GM12878 (cell line): ENCODE data around the gene PRKG1. TPM values are rescaled to one million over a fixed set of nuclear protein-coding genes. Genes with fewer than 3 reads are reported as not detected.

Source experiments
- ATAC-seq: fragments of 200-7000 bp; cut with Tn5 transposase; 3 replicates; pipeline ENCODE4 v1.9.1; 2020; ENCODE audit warnings: mild to moderate bottlenecking, moderate library complexity
- BruUV-seq: library from RNA; stranded (reverse); fragments of 400-500 nt; replicated peaks from 2 replicates; lab custom pipeline; 2021; lab: Mats Ljungman, UMichigan
- CTCF ChIA-PET: fragments of 300-600 bp; sonication (Branson Sonifier 250); formaldehyde crosslinking; extraction: SDS; loops from one replicate; lab custom pipeline; 2021; ENCODE audit warnings: inconsistent platforms; lab: Yijun Ruan, JAX
- POLR2A ChIA-PET: fragments of 350-600 bp; formaldehyde crosslinking; extraction: SDS; loops from one replicate; lab custom pipeline; 2021; ENCODE audit warnings: inconsistent platforms; lab: Charles Lee
- RAD21 ChIA-PET: fragments of 300-600 bp; sonication (Branson Sonifier 250); formaldehyde crosslinking; loops from one replicate; lab custom pipeline; 2023; ENCODE audit warnings: antibody characterized with exemption; ENCODE audit not compliant: unreplicated experiment; lab: Charles Lee
- SMC1A ChIA-PET: fragments of 300-600 bp; sonication (Branson Sonifier 250); formaldehyde crosslinking; loops from one replicate; lab custom pipeline; 2023; ENCODE audit not compliant: unreplicated experiment, uncharacterized antibody; lab: Charles Lee
- DNase-seq: peaks from one replicate; pipeline ENCODE4 v3.0.0-alpha.2; 2011; ENCODE audit warnings: low read depth, low spot score
- FAIRE-seq: peaks from 3 replicates; lab custom pipeline; 2011; peaks lifted over from hg19 to GRCh38; lab: Jason Lieb, UNC
- H2AFZ ChIP-seq: 2 replicates; pipeline ENCODE4 v1.6.0; 2011; ENCODE audit warnings: low read depth, low read length, control low read depth; ENCODE audit not compliant: control insufficient read depth
- H3K27ac ChIP-seq: 2 replicates; pipeline ENCODE4 v1.5.1; 2011; ENCODE audit warnings: control low read depth; ENCODE audit not compliant: control insufficient read depth, insufficient read depth
- H3K27me3 ChIP-seq, 2 experiments: replicated peaks in 1 of 2; 2 replicates each; pipeline versions ENCODE4 v1.6.0 to v1.6.1; 2011; ENCODE audit warnings: low read length in 1 of 2; ENCODE audit not compliant: control insufficient read depth in 2 of 2, insufficient read depth in 2 of 2
- H3K36me3 ChIP-seq, 2 experiments: 2 replicates each; pipeline ENCODE4 v1.5.1; 2011; ENCODE audit warnings: low read length in 1 of 2; ENCODE audit not compliant: control insufficient read depth in 2 of 2, insufficient read depth in 2 of 2
- H3K4me1 ChIP-seq: 2 replicates; pipeline ENCODE4 v1.6.1; 2011; ENCODE audit warnings: mild to moderate bottlenecking, low read length, moderate library complexity, mixed read lengths; ENCODE audit not compliant: control insufficient read depth, insufficient read depth
- H3K4me2 ChIP-seq: 2 replicates; pipeline ENCODE4 v1.6.0; 2011; ENCODE audit warnings: control low read depth; ENCODE audit not compliant: control insufficient read depth, insufficient read depth
- H3K4me3 ChIP-seq: fragments of 200-600 bp; sonication (generic); 2 replicates; pipeline ENCODE4 v1.5.1; 2016
- H3K79me2 ChIP-seq: 2 replicates; pipeline ENCODE4 v1.6.0; 2011; ENCODE audit warnings: low read length; ENCODE audit not compliant: control insufficient read depth, insufficient read depth
- H3K9ac ChIP-seq: 2 replicates; pipeline ENCODE4 v1.8.0; 2011; ENCODE audit warnings: low read length, control low read depth, mixed read lengths; ENCODE audit not compliant: control insufficient read depth, insufficient read depth
- H3K9me3 ChIP-seq: replicated peaks from 3 replicates; pipeline ENCODE4 v1.5.1; 2011; ENCODE audit warnings: mild to moderate bottlenecking, low read length; ENCODE audit not compliant: control insufficient read depth, insufficient read depth
- H4K20me1 ChIP-seq: 2 replicates; pipeline ENCODE4 v1.6.0; 2011; ENCODE audit not compliant: control insufficient read depth, insufficient read depth
- ASH2L ChIP-seq: fragments of 300-600, 200-600 bp; sonication (generic); IDR thresholded peaks from 2 replicates; pipeline ENCODE4 v1.6.1; 2017; ENCODE audit warnings: low read depth, mild to moderate bottlenecking, borderline replicate concordance
- ATF3 ChIP-seq: IDR thresholded peaks from 2 replicates; pipeline ENCODE4 v1.6.1; 2011; ENCODE audit warnings: low read depth, mild to moderate bottlenecking, low read length, moderate library complexity, borderline replicate concordance; ENCODE audit errors: extremely low read depth
- CHD4 ChIP-seq: fragments of 200-600 bp; sonication (generic); IDR thresholded peaks from 2 replicates; pipeline ENCODE4 v1.6.1; 2016; ENCODE audit warnings: mild to moderate bottlenecking
- FOXK2 ChIP-seq: fragments of 450-650 bp; IDR thresholded peaks from 2 replicates; pipeline ENCODE4 v1.6.1; 2017; ENCODE audit warnings: mild to moderate bottlenecking, moderate library complexity
- FOXM1 ChIP-seq: IDR thresholded peaks from 2 replicates; pipeline ENCODE4 v1.6.1; 2012; ENCODE audit warnings: low read depth, mild to moderate bottlenecking, inconsistent platforms, low read length, moderate library complexity
- NFXL1 ChIP-seq: fragments of 450-650 bp; IDR thresholded peaks from 2 replicates; pipeline ENCODE4 v1.6.1; 2017; ENCODE audit warnings: antibody characterized with exemption, mild to moderate bottlenecking, borderline replicate concordance
- NFYA ChIP-seq: IDR thresholded peaks from 2 replicates; pipeline ENCODE4 v1.6.1; 2011; ENCODE audit warnings: low read depth, mild to moderate bottlenecking, low read length, improper control_type of control experiment, borderline replicate concordance
- NFYB ChIP-seq: IDR thresholded peaks from 2 replicates; pipeline ENCODE4 v1.6.1; 2011; ENCODE audit warnings: low read depth, mild to moderate bottlenecking, low read length, improper control_type of control experiment, moderate library complexity; ENCODE audit not compliant: insufficient read depth
- NKRF ChIP-seq: fragments of 450-650 bp; conservative IDR thresholded peaks from 2 replicates; pipeline ENCODE4 v1.6.1; 2017; ENCODE audit warnings: mild to moderate bottlenecking, moderate library complexity
- POLR2AphosphoS2 ChIP-seq: IDR thresholded peaks from 2 replicates; pipeline ENCODE4 v1.6.1; 2011; ENCODE audit warnings: low read depth, mild to moderate bottlenecking, low read length, improper control_type of control experiment, moderate library complexity
- SUPT20H ChIP-seq: IDR thresholded peaks from 2 replicates; pipeline ENCODE4 v1.6.1; 2011; ENCODE audit warnings: low read depth, mild to moderate bottlenecking, low read length, moderate library complexity, borderline replicate concordance; ENCODE audit not compliant: control insufficient read depth
- TAF1 ChIP-seq: IDR thresholded peaks from 2 replicates; pipeline ENCODE4 v1.6.1; 2011; ENCODE audit warnings: mild to moderate bottlenecking, low read depth, low read length, borderline replicate concordance
- TCF12 ChIP-seq: IDR thresholded peaks from 2 replicates; pipeline ENCODE4 v1.6.1; 2011; ENCODE audit warnings: low read depth, mild to moderate bottlenecking, low read length
- WRNIP1 ChIP-seq: IDR thresholded peaks from 2 replicates; pipeline ENCODE4 v1.6.1; 2011; ENCODE audit warnings: low read depth, low read length, improper control_type of control experiment, borderline replicate concordance
- ZBTB11 ChIP-seq: fragments of 450-650 bp; formaldehyde crosslinking; IDR thresholded peaks from 2 replicates; pipeline ENCODE4 v1.5.0; 2022; ENCODE audit warnings: mild to moderate bottlenecking, missing genetic modification characterization
- ZNF24 ChIP-seq: fragments of 450-650 bp; IDR thresholded peaks from 2 replicates; pipeline ENCODE4 v1.6.1; 2017; ENCODE audit warnings: antibody characterized with exemption, mild to moderate bottlenecking
- ZSCAN29 ChIP-seq: fragments of 450-650 bp; IDR thresholded peaks from 2 replicates; pipeline ENCODE4 v1.6.1; 2017; ENCODE audit warnings: mild to moderate bottlenecking, moderate library complexity
- WGBS: methylation state at CpG from one replicate; pipeline ENCODE4 v1.1.6; 2016; ENCODE audit warnings: low lambda C conversion rate; ENCODE audit not compliant: insufficient replicate concordance, insufficient coverage; ENCODE audit errors: missing lambda C conversion rate; 5-methylcytosine and 5-hydroxymethylcytosine counted together
- in situ Hi-C: fragments of 300-500 bp; cut with MboI; formaldehyde crosslinking; loops from 9 replicates; pipeline ENCODE4 v1.14.3; 2018; ENCODE audit warnings: mixed read lengths
- intact Hi-C: fragments of 100-400 bp; cut with micrococcal nuclease; formaldehyde crosslinking; loops from one replicate; pipeline ENCODE4 v1.14.2; 2022; ENCODE audit not compliant: unreplicated experiment
- polyA plus RNA-seq, 11 experiments: library from polyadenylated mRNA; depleted of rRNA in 4 of 11; unstranded in 6 of 11; stranded (reverse) in 5 of 11; fragments of >200 nt; fragmentation: Nextera tagmentation in 4 of 11; fragmentation: Illumina TruSeq in 1 of 11; extraction: Ambion mirVana in 4 of 11; extraction: Trizol in 1 of 11; gene quantifications; 1 replicate in 1 of 11; 2 replicates in 10 of 11; pipeline versions ENCODE4 v1.2.1 to v1.2.3, GENCODE V29; 2011 to 2016; ENCODE audit warnings: inconsistent platforms in 2 of 11, missing spikeins in 2 of 11, low read depth in 1 of 11
- total RNA-seq, 4 experiments: library from RNA; depleted of rRNA in 3 of 4; stranded (reverse); fragments of >200 nt in 3 of 4; fragmentation: Illumina TruSeq in 1 of 4; extraction: Trizol in 1 of 4; gene quantifications; 2 replicates each; pipeline versions ENCODE4 v1.2.1 to v1.2.3, GENCODE V29; 2013 to 2021

Gene PRKG1
- total and polyA plus RNA-seq, 10 of the 15 experiments (the other 5 are each of a cell fraction or from before 2014, with no cell fraction given) = 0.04 to 0.05 TPM; not detected in 8

- TF ChIP-seq ATF3 = no peak
Measured at GRCh38 chr10:51340366-51340765, 266.1 kb downstream of the PRKG1 start (continued).

GRCh38 chr10:51340845-51341610 lies 266.7 kb downstream of the PRKG1 start:
- Histone ChIP-seq H3K4me3 (no peak overlapping the region), H3K79me2 (no peaks in the 10 kb centered on the region), H3K4me2 (no peak overlapping the region), H4K20me1 (no peaks in the 10 kb centered on the region), H3K27me3 (no peaks in the 10 kb centered on the region), H3K4me1 (no peaks in the 10 kb centered on the region), H2AFZ (no peak overlapping the region), H3K27ac (no peak overlapping the region), H3K36me3 (no peaks in the 10 kb centered on the region), H3K9ac (no peak overlapping the region), H3K9me3 (no peaks in the 10 kb centered on the region)
- BruUV-seq = no TSS peak
- CTCF ChIA-PET = interaction anchor here (0.6 to 0.9 kb wide), 2 partner anchors 26 to 291 kb away, joined by 3 read pairs; no protein-coding TSS in a partner anchor
- RAD21 ChIA-PET = no interaction called here
- SMC1A ChIA-PET = no interaction called here
- FAIRE-seq (no peak), ATAC-seq (no peak), DNase-seq (no peak)
- intact Hi-C loops = no loop called here
- in situ Hi-C loops = no loop called here
- 1% methylated on average over 4 of the region's 4 CpGs for WGBS
- POLR2A ChIA-PET = no interaction called here
- TF ChIP-seq NFXL1 (no peak), TAF1 (no peak), FOXK2 (no peak), SUPT20H (no peak), ZSCAN29 (no peak), NFYA (no peak), TCF12 (no peak), ASH2L (no peak), NFYB (no peak), NKRF (no peak), ZBTB11 (no peak), POLR2AphosphoS2 (no peak), ZNF24 (no peak), CHD4 (no peak), WRNIP1 (no peak), FOXM1 (no peak)
